HG02642 (cell line): ENCODE data around the gene GABPA.
A peak's percentile ranks its signal among the peaks of the same experiment; 100 is the strongest.
"Not testable (repeated sequence)": the region's sequence is repeated elsewhere in the genome, so short reads cannot be mapped to it uniquely, and the experiment has no call there.

Experiments
- ATAC-seq: cut with Tn5 transposase; IDR thresholded peaks from one replicate; pipeline ENCODE4 v1.9.1; 2021; ENCODE audit warnings: mild to moderate bottlenecking; ENCODE audit not compliant: unreplicated experiment, poor library complexity

GABPA gene

DNA sequence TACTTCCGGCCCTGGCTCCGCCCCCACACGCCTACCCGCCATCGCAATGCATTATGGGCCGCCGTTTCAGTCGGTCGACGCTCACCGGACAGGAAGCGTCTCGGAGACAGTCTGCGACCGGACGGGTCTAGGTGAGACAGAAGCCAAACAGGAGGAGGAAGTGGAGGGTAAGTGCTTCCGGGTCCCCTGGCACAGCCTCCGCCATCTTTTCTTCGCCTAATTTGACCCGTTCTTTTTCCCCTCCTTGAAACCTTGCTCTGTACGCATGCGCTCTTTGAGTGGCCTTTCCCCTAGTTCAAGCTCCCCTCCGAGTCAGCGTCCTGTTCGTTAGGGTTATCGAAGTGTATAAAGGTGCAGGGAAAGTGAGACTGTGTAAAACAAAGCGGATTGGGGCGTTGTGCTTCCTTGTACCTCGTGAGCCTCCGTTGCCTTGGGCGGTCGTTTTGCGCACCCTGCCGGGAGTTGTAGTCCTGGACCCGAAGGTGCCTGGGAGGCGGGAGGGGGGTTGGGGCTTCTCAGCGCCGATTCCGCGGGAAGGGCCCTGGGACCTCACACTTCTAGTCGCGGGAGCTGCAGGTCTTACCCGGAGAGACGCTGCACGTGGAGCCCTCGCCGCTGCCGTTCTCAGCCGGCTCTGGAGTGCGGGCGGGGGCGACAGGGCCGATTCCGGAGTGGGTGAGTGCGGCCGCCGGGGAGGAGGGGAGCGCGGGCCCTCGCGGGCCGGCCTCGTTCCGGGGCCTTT is at the start of gene GABPA, which contains the start of gene ATP5PF:
Gene GABPA (plus strand): TSS at position 69 of the 742 bp plus-strand sequence. CDS start 6,627 bp downstream, outside the sequence.
Gene ATP5PF (minus strand): TSS at position 1 of the 742 bp plus-strand sequence. CDS start 5,110 bp downstream, outside the sequence.
- peak; percentile 90 for ATAC-seq

DNA sequence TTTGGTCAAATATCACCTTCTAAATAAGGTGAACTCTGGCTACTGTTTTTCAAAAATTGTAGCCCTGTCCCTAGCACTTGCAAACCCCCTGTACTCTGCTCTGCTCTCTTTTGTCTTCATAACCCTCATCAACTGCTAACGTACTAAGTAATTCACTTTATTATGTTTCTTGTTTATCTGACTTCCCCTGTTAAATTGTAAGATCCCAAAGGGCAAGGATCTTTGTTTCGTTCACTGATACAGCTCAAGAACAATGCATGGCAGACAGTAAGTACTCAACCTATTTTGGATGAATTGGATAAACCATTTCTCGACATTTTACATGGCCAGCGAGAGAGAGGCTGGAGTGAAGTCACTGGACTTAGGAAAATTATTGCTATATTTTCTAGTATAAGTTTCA is 47.0 kb upstream of the GABPA start:
- ATAC-seq = no peak

DNA sequence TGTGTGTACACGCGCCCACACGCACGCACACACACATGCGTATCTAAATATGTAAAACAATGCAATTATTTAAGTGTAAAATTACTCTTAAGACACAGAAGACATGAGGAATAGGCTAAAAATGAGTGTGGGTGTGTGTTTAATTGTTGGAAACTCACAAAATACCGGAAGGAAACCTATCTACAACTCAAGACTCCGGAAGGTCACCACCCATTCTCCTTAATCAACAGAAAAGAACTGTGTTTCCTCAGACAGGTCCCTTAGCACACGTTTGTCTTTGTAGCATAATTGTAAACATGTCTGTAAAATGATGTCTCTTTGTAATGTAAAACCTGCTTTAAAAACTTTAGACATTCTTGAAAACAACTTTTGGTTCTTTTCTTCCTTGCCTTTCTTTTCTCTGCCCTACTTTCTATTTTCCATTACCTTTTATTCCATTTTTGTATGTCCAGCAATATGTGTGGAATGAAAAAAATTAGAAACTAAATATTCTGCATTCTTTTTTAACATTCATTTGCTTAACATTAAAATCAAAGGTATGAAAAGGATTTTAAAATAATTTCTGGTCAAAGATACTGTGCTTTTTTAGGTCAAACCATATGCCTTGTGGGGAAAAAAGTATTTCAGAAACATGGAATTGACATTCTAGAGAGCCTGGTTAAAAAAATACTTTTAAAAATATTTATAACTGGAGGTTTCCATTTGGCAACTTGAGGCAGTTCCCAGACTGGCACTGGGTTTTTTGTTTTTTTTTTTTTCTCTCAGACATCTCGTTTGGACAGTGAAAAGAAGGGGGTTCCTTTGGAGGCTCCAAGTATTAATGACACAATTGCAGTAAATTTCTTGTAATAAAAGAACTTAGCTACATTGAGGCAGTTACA is 46.3 kb upstream of the GABPA start:
- no peak for ATAC-seq

DNA sequence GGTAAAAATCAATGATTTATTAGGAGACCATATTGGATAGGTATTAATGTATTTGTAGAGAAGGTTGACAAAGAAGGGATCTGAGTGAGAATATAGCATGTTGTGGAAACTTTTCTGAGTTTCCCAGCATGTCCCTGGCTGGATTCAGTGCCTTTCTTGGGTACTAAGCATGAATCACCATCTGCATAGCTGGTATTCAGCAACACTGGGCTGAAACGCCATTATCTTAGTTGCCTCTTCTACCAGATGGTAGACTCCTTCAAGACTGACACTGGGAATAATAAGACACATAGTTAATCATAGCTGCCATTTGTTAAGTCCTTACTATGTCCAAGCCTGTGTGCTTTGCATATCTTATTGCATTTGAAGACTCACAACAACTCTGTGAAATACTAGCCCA is 45.5 kb upstream of the GABPA start:
- no peak for ATAC-seq

DNA sequence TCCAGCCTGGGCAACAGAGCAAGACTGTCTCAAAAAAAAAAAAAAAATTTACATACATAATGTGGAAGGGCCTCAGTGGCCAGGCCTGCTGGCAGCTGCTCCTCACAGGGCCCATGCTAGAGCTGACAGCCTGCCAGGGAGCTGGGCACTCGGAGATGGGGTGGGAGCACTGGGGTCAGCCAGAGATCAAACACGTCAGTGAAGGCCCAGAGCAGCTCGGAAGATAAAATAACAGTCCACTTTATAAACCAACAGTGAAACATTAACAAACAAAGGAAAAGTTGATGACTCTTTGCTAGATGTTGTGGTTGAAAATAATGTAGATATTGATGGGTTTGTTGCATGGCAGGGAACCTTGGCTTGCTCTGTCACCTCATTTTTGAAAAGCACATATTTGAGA is 42.8 kb upstream of the GABPA start:
- ATAC-seq = no peak

DNA sequence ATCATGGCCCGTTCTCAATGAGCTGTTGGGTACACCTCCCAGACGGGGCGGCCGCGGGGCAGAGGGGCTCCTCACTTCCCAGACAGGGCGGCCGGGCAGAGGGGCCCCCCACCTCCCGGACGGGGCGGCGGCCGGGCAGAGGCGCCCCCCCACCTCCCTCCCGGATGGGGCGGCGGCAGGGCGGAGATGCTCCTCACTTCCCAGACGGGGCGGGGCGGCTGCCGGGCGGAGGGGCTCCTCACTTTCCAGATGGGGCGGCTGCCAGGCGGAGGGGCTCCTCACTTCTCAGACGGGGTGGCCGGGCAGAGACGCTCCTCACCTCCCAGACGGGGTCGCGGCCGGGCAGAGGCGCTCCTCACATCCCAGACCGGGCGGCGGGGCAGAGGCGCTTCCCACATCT is 39.3 kb upstream of the GABPA start:
- ATAC-seq = not testable (repeated sequence)

DNA sequence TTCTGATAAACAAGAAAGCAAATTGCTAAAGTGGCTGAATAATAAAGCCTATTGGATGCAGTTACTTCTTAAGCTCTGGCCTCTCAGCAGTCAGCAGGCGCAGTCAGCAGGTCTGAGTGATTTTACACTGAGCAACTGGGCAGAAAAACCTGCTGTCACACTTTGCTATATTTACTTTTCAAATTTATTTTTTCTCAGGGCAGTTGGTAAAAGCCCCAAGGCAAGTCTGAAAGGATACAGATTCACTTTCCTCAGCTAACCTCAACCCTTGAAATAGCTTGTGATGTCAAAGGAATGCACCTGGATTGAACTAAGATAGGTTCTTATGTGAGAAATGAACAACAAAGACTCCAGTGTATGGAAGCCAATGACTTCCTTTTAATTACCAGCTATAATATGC is 34.0 kb upstream of the GABPA start:
- no peak for ATAC-seq

DNA sequence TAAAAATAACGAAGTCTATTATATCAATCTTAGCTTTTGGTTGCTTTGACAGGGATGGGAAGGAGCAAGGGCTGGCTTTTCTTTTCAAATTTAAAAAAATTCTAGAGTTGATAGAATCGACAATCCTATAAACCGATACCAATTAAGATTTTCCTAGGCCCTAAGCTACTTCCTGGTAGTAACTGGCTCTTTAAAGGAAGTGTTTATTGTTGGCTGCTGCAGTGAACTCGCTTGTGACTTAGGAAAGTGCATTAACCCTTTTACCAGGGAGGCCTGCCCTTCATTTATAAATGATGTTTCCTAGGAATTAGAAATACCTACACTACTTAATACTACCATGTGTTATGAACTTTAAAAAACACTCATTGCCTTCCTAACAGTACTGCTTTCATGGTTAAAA is 33.2 kb upstream of the GABPA start:
- ATAC-seq = no peak

DNA sequence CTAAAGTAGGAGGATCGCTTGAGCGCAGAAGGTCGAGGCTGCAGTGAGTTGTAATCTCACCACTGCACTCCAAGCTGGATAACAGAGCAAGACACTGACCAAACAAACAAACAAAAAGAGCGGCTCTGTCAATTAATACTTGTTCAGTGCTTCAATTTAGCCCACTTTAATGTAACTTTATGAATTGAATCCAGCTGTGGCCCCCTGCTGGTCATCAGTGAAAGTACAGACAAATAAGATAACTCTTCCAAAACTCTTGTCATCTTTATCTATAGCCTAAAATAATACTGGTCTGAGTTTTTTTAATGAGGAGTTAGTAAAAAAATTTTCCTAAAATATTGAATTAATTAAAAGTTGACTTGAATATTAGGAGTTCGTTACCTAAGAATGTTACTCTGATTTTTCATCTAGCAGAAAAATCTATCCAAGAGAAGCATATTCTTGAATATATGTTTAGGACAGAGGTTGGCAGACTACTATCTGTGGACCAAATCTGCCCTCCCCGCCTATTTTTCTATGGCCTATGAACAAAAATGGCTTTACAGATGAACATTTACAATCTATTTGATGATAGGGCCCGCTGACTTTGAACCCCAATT is 26.2 kb upstream of the GABPA start:
- peak; percentile 44 for ATAC-seq

DNA sequence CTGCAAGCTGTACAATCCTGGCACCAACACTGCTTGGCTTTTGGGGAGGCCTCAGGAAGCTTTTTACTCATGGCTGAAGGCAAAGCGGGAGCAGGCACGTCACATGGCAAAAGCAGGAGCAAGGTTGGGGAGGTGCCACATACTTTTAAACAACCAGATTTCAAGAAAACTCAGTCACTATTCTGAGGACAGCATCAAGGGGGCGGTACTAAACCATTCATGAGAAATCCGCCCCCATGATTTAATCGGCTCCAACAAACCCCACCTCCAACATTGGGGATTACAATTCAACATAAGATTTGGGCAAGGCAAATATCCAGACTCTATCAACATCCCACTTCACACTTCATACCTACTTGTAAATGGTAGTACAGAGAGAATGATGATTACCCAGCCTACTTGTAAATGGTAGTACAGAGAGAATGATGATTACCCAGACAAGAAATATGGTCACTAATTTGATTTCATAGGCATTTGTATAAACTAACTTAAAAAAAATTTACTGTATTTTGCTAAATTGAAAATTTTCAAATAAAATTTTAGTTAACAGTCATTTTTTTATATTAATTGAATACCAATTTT is 25.0 kb upstream of the GABPA start:
- ATAC-seq = no peak

DNA sequence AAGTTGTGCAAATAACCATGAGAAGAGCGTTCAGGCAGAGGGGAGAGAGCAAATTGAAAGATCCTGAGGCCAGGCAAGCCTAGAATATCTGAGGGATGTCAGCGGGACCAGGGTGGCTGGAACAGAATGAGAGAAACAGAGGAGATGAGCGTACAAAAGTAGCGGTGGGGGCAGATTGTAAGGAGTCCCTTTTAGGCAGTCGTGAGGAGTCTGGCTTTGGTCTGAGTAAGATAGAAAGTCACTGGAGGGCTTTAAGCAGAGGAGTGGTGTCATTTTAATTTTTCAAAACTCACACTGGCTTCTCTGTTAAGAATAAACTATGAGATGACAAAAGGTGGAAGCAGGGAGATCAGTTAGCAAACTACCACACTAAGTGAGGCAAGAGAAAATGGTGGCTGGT is 24.2 kb upstream of the GABPA start:
- ATAC-seq = no peak

DNA sequence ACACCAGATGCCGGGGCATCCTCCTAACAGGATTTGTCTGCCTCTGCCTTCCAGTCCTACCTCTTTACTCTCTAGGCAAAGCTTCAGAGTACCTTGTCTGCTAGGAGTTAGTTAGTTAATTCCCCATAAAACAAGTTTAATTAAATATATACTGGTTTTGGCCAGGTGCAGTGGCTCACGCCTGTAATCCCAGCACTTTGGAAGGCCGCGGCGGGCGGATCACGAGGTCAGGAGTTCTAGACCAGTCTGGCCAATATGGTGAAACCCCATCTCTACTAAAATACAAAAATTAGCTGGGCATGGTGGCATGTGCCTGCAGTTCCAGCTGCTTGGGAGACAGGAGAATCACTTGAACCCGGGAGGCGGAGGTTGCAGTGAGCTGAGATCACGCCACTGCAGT is 20.7 kb upstream of the GABPA start:
- ATAC-seq = not testable (repeated sequence)

DNA sequence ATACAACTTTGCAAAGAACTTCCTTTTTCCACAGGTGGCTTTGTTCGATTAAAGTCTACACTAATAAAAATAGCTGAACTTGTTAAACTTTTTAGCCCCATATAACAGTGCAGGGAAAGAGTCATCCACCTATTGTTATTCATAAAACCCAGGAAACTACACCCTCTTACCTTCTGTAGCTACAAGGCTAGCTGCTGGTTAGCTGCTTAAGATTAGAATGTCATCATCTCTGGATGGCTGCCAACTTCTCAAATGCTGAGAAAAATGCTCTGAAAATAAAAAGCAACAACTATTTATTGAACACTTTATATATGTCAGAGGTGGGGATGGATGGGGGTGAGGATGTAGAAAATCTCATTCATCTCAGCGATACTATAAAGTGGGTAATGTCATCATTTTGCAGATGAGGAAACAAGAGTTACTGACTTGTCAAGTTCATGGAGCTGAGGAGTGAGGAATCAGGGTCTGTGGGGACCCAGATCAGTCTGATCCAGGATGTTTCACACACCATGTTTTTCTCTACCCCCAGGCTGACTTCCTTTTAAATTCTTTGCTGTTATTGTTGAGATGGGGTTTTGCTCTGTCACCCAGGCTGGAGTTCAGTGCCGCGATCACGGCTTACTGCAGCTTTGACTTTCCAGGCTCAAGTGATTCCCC is 17.2 kb upstream of the GABPA start:
- ATAC-seq = no peak

DNA sequence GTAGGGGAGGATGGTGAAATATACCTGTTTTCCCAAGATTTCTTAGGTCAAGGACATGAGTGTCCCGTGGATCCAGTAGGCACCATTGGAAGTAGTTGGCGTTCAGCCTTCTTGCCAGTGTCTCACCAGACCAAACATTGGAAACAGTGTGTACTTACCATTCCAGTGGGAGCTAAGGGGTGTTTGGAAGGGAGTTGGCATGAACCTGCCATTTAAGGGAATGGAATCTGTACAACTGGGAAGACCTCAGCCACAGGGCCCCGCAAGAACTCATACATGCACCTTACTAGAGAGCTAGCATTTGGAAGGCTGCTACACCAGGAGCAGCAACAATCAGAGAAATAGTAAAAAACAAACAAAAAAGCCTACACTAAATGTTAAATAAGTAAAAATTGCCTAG is 12.8 kb upstream of the GABPA start:
- no peak for ATAC-seq

DNA sequence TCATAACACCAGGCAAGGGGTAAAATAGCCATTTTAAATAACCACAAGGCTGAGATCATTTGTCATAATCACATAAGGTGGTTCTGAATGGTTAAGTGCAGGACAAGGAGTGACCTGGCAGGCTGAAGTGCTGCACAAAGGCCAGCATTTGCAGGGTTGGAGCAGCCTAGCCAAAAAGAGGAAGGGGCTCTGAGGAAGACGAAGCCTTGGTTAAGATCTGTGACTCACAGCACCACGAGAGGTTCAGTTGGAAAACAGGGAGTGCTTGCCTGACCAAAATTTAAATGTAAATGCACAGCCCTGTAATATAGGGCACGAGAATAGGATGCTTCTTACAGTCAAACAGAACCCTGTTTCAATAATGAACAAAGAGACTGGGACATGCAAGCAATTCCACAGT is 12.1 kb upstream of the GABPA start:
- ATAC-seq = no peak

DNA sequence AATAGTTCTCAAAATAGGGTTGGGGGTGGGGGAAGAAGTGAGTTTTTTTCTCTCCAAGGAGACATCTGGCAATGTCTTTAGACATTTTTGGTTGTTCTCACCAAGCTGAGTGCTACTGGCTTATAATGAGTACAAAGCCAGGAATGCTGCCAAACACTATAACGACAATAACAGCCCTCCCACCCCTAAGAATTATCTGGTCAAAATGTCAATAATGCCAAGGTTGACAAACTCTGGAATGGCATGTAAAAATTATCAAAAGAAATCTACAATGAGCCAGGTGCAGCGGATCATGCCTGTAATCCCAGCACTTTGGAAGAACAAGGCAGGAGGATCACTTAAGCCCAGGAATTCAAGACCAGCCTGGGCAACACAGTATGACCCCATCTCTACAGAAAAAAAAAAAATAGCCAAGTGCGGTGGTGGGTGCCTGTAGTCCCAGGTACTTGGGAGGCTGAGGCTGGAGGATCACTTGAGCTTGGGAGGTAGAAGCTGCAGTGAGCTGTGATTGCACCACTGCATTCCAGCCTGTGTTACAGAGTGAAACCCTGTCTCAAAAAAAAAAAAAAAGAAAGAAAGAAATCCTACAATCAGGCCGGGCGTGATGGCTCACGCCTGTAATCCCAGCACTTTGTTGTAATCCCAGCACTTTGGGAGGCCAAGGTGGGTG is 2.5 kb upstream of the GABPA start:
- ATAC-seq = no peak

DNA sequence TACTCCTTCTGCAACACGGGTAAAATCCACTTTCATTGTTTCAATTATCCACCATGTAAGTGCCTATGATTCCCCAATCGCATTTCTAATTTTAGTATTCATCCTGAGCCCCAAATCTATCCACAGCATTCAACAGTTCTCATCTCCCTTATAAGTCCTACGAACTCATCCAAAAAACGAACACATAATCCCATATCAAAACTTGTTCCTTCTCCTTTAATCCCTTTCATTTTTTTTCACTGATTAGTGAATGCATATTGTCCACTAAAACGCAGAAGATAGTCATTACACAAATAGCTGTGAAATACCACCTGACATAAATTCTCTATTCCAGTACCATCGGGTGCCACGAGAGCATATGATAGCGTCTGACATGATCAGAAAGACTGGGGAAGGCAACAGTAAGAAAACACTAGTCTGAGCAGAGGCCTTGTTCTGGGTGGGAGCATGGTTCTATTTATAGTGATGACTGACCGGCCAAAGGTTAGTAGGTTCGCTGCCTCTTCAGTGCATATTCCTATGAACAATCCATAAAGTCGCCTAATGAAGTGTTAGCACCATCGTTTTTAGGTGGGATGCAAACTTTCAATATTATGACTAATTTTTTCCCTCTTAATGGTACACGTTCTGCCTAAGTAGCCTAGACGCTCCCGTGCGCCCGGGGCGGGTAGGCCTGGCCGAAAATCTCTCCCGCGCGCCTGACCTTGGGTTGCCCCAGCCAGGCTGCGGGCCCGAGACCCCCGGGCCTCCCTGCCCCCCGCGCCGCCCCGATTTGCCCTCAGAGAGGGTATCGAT is 716 bp upstream of the GABPA start:
- ATAC-seq = peak; percentile 12

DNA sequence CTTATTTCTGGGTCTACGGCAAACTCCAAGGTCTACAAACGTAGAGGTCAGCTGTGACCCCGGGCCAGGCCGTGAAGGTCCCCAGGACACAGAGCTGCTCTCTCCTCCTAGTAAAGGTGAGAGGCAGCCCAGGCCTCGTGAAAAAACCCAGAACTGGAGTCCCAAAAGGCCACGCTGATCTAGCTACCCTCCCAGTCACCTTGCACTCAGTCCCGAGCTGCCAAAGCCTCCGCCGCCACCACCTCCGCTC is 193 bp upstream of the GABPA start:
- peak; percentile 5 for ATAC-seq
